Gastrocnemius medialis (tissue), 4 donors: Measurements from ENCODE around the gene CILP2.

Source experiments
- CTCF ChIP-seq, 5 experiments: fragments of 450-650 bp in 3 of 5; fragments of 200-600 bp in 2 of 5; sonication (generic) in 2 of 5; IDR thresholded peaks in 4 of 5; conservative IDR thresholded peaks in 1 of 5; 1 replicate in 4 of 5; 2 replicates in 1 of 5; pipeline ENCODE4 v1.5.1; 2016 to 2019; ENCODE audit warnings: antibody characterized with exemption in 5 of 5, mild to moderate bottlenecking in 3 of 5, moderate library complexity in 3 of 5
- POLR2A ChIP-seq, 2 donors: fragments of 450-650 bp; IDR thresholded peaks; one replicate each; pipeline ENCODE4 v1.6.1; 2017; ENCODE audit warnings: antibody characterized with exemption in 2 of 2, mild to moderate bottlenecking in 2 of 2, moderate library complexity in 2 of 2

GRCh38 chr19:19559931-19560330 is 21.9 kb downstream of the CILP2 start:
- no peak for TF ChIP-seq CTCF (IDR thresholded peaks at IDR 0.05 in 4 of 5, conservative IDR thresholded peaks at IDR 0.05 in 1 of 5)
- no peak for TF ChIP-seq POLR2A (IDR thresholded peaks at IDR 0.05)
